ENCODE results near the gene OR8K1.

The OR8K1 gene

DNA sequence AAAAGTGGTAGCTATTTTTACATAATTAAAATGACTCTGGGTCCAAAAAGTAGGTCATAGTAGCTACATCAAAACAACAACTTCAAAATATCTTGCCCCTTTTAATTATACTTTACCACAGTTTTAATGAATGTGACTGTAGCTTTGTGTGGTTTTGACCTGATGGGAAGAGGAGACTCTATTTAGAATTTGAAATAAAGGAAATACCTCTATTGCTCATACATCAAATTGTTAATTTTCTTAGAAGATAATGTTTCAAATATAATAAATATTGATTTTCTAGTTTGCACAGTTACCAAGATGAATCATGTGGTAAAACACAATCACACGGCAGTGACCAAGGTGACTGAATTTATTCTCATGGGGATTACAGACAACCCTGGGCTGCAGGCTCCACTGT lies at the start of gene OR8K1:
OR8K1 (plus strand) TSS at position 301 of the 400 bp plus-strand sequence; CDS start at position 301, 0 bp downstream.
- no peak for DNase-seq (ENCODE audit: low read depth)

DNA sequence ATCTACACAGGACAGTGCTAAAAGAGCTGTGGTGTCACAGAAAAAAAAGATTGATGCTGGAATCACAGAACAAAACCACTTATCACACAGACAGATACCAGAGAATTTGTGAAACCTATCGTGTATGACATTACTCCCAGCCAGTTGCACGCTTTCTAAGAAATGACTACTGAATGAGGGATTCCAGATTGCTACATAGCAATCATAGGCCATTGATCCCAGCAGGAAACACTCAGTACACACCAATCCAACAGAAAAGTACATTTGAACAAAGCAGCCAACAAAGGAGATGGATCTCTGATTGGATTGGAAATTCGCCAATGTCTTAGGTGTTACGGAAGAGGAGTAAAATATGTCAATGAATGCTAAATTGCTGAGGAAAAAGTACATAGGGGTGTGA lies 48.9 kb upstream of the OR8K1 start:
- no peak for DNase-seq (ENCODE audit: low read depth)

DNA sequence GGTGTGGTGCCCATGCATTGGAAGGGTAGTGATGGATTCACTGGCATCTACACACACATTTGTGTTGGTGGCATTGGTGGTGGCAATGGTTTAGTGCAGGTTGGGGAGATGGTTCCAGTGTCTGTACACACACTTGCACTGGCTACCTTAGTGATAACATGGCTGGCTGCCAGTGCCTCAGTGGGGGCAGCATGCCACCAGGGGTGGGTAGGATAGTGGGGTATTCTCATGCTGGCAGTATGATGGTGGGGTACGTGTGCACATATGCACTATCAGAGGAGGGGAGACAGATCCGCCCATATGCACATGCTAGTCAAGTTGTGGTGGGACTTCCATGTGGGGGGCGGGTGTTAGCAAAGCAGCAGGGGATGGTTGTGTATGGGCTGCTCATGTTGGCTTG lies 38.0 kb upstream of the OR8K1 start:
- DNase-seq (ENCODE audit: low read depth) = no peak

DNA sequence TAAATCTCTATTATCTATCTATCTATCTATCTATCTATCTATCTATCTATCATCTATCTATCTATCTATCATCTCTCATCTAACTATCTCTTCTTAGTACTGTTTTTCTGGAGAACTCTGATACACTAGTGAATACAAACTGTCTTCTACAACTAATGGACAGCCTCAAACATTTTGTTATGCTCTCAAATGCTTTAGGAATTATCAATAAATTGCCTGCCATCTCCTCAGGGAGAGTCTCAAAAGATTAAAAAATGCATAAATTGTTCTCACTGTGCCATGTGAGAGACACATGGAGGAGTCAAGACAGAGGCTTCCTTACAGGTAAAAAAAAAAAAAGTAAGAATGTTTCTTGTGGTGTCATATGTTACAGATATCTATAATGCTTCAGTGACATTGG lies 31.0 kb upstream of the OR8K1 start, which contains the start of gene OR8K3:
OR8K3 (plus strand) TSS at position 301 of the 400 bp plus-strand sequence. CDS start 3,163 bp downstream, outside the sequence.
- DNase-seq (ENCODE audit: low read depth) = no peak

- DNase-seq (ENCODE audit: low read depth) = no peak
Measured at GRCh38 chr11:56331861-56332491, 13.9 kb upstream of the OR8K1 start.

DNA sequence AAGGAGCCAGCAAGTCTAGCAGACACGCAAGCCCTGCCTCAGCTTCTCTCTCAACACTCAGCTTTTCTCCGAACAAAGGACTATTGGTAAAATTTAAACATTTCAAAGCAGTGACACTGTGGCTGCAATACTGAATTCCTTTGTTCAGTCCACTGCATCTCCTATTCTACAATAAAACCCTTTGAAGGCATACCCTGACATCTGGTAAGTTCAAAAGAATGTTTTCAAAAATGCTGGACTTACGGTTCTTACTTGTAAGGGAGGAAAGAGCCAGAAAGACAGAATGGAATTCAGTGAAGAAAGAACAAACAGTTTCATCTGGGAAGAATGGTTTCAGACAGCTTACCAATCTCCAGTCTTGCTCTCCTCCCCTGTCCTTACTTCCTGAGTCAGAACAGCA lies 12.7 kb upstream of the OR8K1 start:
- no peak for DNase-seq (ENCODE audit: low read depth)

GRCh38 chr11:56340289-56340688 lies 5.5 kb upstream of the OR8K1 start:
- no peak for DNase-seq (ENCODE audit: low read depth)

DNA sequence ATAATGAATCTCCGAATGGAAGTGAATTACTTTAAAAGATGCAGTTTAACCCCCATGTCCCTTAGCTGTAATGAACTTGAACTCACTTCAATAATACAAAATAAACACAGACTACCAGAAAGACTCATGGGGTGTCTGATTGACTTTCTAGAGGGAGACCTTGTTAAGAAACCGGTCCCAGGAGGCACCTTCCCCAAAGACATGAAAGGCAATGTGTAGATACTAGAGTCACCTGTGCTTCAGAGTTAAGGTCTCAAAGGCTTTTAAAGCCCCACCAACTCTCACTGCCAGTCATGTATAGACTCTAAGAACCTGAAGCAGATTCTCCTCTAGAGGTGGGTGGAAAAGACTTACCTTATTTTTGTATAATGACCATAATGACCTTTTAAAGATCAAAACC lies 8.2 kb downstream of the OR8K1 start, which contains the start of gene OR8J1:
OR8J1 (plus strand) TSS at position 301 of the 400 bp plus-strand sequence. CDS start 5,956 bp downstream, outside the sequence.
- DNase-seq (ENCODE audit: low read depth) = no peak

GRCh38 chr11:56375324-56375723 lies 29.5 kb downstream of the OR8K1 start, which contains the start of gene OR8U1:
Gene OR8U1 (plus strand): TSS chr11:56375624. CDS start chr11:56375624, 0 bp downstream.
- DNase-seq (ENCODE audit: low read depth) = no peak

DNA sequence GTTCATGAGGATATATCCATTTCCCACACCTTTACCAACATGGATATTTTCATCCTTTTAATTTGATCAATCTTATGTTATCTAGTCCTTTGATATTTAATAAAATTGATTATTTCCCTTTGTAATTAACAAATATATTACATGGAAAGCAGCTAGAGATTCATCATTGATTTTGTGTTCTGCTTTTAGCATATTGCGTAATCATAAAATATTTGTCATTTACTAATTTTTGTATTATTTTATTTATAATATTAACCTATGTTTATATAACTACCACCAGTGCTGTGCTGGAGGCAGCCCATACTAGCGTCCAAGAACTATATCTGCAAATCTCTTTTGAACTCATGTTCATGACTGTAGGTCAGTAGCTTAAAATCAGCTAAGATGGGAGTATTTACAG lies 34.3 kb downstream of the OR8K1 start:
- DNase-seq (ENCODE audit: low read depth) = no peak

- DNase-seq (ENCODE audit: low read depth) = no peak
Measured at GRCh38 chr11:56394381-56394780, 48.5 kb downstream of the OR8K1 start.

DNA sequence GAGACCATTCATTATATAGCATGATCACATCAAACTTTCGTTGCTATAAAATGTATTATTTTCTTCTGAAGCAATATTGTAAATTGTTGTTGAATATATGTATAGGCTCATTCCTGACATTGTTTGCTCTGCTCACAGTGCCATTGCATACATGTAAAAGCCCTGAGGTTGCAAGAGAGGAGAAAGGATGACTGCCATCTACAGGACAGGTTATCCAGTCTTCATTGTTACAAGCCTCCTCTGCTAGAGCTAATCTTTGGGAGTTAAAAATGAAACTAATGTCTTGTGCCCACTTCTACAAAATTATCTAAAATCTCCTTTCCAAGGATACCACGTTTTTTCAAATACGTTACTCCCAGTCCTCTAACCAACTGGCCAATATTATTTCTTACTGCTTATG lies 50.2 kb downstream of the OR8K1 start:
- DNase-seq (ENCODE audit: low read depth) = no peak

Data from stimulated activated CD8-positive, alpha-beta memory T cell treated with anti-CD3 and anti-CD28 coated beads, Interleukin-12 subunit alpha, Interleukin-12 subunit beta, amount 100 ng/mL, for 4 hours (primary cell).